ENCODE data around the gene DAPP1.
A peak's percentile ranks its signal among the peaks of the same experiment; 100 is the strongest.

Gene DAPP1

DNA sequence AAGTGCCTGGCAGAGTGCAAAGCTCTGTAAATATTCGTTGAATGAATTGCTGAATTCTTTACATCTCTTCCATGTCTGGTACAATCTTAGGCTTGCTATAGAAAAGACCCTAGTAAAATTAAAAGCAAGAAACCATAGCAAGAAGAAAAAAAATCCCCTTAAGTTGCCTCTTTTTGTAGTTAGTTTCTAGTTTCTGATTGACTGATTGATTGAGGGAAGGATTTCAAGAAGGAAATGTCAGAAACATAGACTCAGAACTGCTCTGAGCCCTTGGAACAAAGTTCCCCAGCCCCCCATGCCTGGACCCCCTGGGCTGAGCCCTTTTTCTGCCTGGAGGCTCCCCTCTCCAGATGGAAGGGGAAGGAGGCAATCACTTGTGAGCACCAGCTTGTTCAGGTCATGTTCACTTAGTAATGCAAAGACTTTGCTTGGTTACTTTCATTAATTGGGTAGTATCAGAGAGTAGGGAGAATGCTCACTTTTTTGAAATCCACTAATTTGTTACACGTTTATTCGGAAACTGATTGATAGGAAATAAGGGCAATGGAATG, 35.6 kb downstream of the DAPP1 start:
- CTCF ChIA-PET: interaction anchor here (3.9 kb wide), 1 partner anchor 41 kb away, joined by 17 read pairs; no protein-coding TSS in a partner anchor
- Mint-ChIP-seq H3K36me3 (peaks cover 53% of the 10 kb centered on the region), H3K27me3 (no peaks in the 10 kb centered on the region), H3K9me3 (no peaks in the 10 kb centered on the region), H3K27ac (peak overlapping the region; percentile 81), H3K4me3 (no peak overlapping the region), H3K4me1 (peaks cover 82% of the 10 kb centered on the region)
- DNase-seq: no peak

DNA sequence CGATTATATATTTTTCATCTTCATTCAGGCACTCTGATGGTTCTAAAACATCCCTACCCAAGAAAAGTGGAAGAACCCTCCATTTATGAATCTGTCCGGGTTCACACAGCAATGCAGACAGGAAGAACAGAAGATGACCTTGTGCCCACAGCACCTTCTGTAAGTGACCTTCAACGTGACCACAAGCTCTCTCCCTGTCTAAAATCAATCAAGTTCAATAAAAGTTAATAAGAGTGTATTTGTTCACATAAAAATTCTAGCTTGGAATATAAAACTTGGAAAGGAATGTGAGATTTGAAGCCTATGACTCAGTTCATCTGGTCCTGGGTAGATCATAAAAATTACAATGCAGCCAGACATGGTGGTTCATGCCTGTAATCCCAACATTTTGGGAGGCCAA, 36.6 kb downstream of the DAPP1 start:
- no peak for DNase-seq
- Mint-ChIP-seq H3K36me3 (peaks cover 55% of the 10 kb centered on the region), H3K9me3 (no peaks in the 10 kb centered on the region), H3K4me3 (no peak overlapping the region), H3K27me3 (no peaks in the 10 kb centered on the region), H3K4me1 (peaks cover 75% of the 10 kb centered on the region), H3K27ac (no peak overlapping the region)
- CTCF ChIA-PET: interaction anchor here (1.2 to 3.9 kb wide), 3 partner anchors 32 to 42 kb away, joined by 3 to 17 read pairs (median 4); partner anchors contain the start of gene DAPP1

GRCh38 chr4:99853999-99854398, 37.4 kb downstream of the DAPP1 start:
- Mint-ChIP-seq H3K36me3 (peaks cover 52% of the 10 kb centered on the region), H3K27ac (no peak overlapping the region), H3K27me3 (no peaks in the 10 kb centered on the region), H3K4me3 (no peak overlapping the region), H3K9me3 (no peaks in the 10 kb centered on the region), H3K4me1 (peaks cover 67% of the 10 kb centered on the region)
- CTCF ChIA-PET: interaction anchor here (0.8 to 1.3 kb wide), 3 partner anchors 31 to 37 kb away, joined by 3 to 4 read pairs (median 3); partner anchors contain the start of gene DAPP1
- DNase-seq: no peak

GRCh38 chr4:99855678-99856077, 39.1 kb downstream of the DAPP1 start:
- CTCF ChIA-PET: interaction anchor here (1.0 to 1.8 kb wide), 4 partner anchors 10 to 48 kb away, joined by 3 to 4 read pairs (median 4); no protein-coding TSS in a partner anchor
- Mint-ChIP-seq H3K27me3 (no peaks in the 10 kb centered on the region), H3K4me3 (peak overlapping the region; percentile 24), H3K9me3 (no peaks in the 10 kb centered on the region), H3K36me3 (peaks cover 55% of the 10 kb centered on the region), H3K4me1 (peaks cover 61% of the 10 kb centered on the region), H3K27ac (peak overlapping the region; percentile 88)
- DNase-seq: peak; percentile 49

DNA sequence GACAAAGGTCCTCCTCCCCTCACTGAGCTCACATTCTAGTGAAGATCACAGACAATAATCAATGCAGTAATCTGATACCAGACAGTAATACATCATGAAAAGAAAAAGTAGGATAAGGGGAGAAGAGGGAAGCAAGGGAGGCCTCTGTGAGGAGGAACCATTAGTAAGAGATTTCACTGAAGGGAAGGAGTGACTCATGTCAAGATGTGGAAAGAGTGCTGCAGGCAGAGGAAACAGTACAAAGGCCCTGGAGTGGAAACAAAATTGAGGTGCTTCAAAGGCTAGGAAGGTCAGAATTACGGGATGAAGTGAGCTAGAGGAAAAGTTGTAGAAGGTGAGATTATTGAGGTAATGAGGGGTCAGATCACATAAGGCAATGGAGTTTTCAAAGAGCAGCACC, 39.5 kb downstream of the DAPP1 start:
- H3K27me3 Mint-ChIP-seq: no peaks in the 10 kb centered on the region
- H3K4me3 Mint-ChIP-seq: peak overlapping the region; percentile 8
- peak; percentile 24 for DNase-seq
- H3K4me1 Mint-ChIP-seq: peaks cover 61% of the 10 kb centered on the region
- CTCF ChIA-PET: interaction anchor here (0.8 to 1.8 kb wide), 4 partner anchors 10 to 44 kb away, joined by 3 to 10 read pairs (median 4); no protein-coding TSS in a partner anchor
- no peaks in the 10 kb centered on the region for H3K9me3 Mint-ChIP-seq
- peak overlapping the region; percentile 85 for H3K27ac Mint-ChIP-seq
- H3K36me3 Mint-ChIP-seq: peaks cover 55% of the 10 kb centered on the region

- H3K27me3 Mint-ChIP-seq: no peaks in the 10 kb centered on the region
- DNase-seq: no peak
- H3K4me1 Mint-ChIP-seq: peaks cover 63% of the 10 kb centered on the region
- peak overlapping the region; percentile 85 for H3K27ac Mint-ChIP-seq
- no peaks in the 10 kb centered on the region for H3K9me3 Mint-ChIP-seq
- CTCF ChIA-PET: interaction anchor here (1.7 to 1.8 kb wide), 2 partner anchors 11 to 46 kb away, joined by 4 to 10 read pairs; no protein-coding TSS in a partner anchor
- H3K36me3 Mint-ChIP-seq: peaks cover 60% of the 10 kb centered on the region
- no peak overlapping the region for H3K4me3 Mint-ChIP-seq
These were observed 40.7 kb downstream of the DAPP1 start for GRCh38 chr4:99857307-99857706.

- peaks cover 51% of the 10 kb centered on the region for H3K36me3 Mint-ChIP-seq
- DNase-seq: no peak
- H3K4me3 Mint-ChIP-seq: no peak overlapping the region
- no peaks in the 10 kb centered on the region for H3K9me3 Mint-ChIP-seq
- H3K4me1 Mint-ChIP-seq: peaks cover 46% of the 10 kb centered on the region
- CTCF ChIA-PET: interaction anchor here (1.7 kb wide), 1 partner anchor 52 kb away, joined by 3 read pairs; no protein-coding TSS in a partner anchor
- no peaks in the 10 kb centered on the region for H3K27me3 Mint-ChIP-seq
- no peak overlapping the region for H3K27ac Mint-ChIP-seq
These were observed 43.0 kb downstream of the DAPP1 start for GRCh38 chr4:99859618-99860017.

DNA sequence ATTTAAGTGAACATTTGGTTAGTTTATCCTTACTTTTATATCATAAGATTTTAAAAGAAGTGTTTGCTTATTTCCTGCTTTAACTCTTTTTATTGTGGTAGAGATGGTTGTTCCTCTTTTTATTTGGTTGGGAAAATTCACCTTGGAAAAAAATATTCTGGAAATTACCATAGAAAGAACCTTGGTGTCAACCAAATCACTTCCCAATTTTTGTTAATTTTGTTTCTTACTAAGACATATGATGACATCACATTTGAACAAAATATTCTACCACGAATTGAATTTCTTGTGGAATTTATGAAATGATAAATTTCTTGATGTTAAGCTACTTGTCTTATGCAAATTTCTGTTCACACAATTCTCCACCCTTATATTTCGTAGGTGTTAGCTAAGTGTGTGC, 43.9 kb downstream of the DAPP1 start:
- Mint-ChIP-seq H3K4me3 (no peak overlapping the region), H3K9me3 (no peaks in the 10 kb centered on the region), H3K4me1 (peaks cover 36% of the 10 kb centered on the region), H3K36me3 (peaks cover 50% of the 10 kb centered on the region), H3K27ac (no peak overlapping the region), H3K27me3 (no peaks in the 10 kb centered on the region)
- CTCF ChIA-PET: interaction anchor here (1.4 kb wide), 1 partner anchor 13 kb away, joined by 4 read pairs; no protein-coding TSS in a partner anchor
- DNase-seq: no peak

DNA sequence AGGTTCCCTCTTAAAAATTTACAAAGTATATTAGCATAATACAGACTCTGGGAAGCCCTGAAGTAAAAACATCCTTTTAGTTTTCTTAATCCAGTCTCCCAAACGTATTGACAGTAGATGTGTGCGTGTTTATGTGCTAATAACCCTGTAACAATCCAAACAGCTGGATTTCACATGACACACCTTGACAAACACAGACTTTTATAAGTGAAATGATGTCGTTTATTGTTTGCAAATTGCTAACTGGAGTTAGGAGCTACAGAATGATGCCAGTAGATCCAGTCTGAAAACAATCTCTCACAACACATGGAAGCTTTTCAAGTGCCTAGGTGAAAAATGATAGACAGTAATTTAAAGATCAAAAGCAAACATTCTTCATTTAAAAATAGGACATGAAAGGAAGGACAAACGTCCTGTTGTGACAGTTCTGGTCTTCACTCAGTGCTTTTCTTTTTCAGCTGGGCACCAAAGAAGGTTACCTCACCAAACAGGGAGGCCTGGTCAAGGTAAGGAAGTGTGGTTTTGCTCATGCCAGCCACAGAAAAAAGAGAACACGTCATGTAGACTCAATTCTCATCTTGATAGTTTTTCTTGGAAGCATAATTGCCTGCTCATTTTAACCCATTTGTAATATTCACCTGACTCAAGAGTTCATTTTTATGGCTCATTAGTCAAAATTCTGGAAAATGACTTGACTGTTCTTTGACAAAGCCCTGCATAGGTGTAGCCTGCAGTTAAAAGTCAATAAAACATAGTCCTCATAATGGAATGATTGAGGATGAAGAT, 44.7 kb downstream of the DAPP1 start:
- H3K36me3 Mint-ChIP-seq: peaks cover 50% of the 10 kb centered on the region
- no peak for DNase-seq
- H3K4me1 Mint-ChIP-seq: peaks cover 30% of the 10 kb centered on the region
- CTCF ChIA-PET: interaction anchor here (0.6 to 1.4 kb wide), 4 partner anchors 13 to 50 kb away, joined by 3 to 4 read pairs (median 4); no protein-coding TSS in a partner anchor
- peak overlapping the region; percentile 65 for H3K27ac Mint-ChIP-seq
- H3K4me3 Mint-ChIP-seq: no peak overlapping the region
- H3K9me3 Mint-ChIP-seq: no peaks in the 10 kb centered on the region
- H3K27me3 Mint-ChIP-seq: no peaks in the 10 kb centered on the region

GRCh38 chr4:99863804-99864203, 47.2 kb downstream of the DAPP1 start:
- no peaks in the 10 kb centered on the region for H3K27me3 Mint-ChIP-seq
- no peaks in the 10 kb centered on the region for H3K9me3 Mint-ChIP-seq
- peaks cover 18% of the 10 kb centered on the region for H3K4me1 Mint-ChIP-seq
- CTCF ChIA-PET: interaction anchor here (0.8 kb wide), 1 partner anchor 21 kb away, joined by 8 read pairs; no protein-coding TSS in a partner anchor
- DNase-seq: no peak
- no peak overlapping the region for H3K4me3 Mint-ChIP-seq
- H3K36me3 Mint-ChIP-seq: peaks cover 43% of the 10 kb centered on the region
- no peak overlapping the region for H3K27ac Mint-ChIP-seq

DNA sequence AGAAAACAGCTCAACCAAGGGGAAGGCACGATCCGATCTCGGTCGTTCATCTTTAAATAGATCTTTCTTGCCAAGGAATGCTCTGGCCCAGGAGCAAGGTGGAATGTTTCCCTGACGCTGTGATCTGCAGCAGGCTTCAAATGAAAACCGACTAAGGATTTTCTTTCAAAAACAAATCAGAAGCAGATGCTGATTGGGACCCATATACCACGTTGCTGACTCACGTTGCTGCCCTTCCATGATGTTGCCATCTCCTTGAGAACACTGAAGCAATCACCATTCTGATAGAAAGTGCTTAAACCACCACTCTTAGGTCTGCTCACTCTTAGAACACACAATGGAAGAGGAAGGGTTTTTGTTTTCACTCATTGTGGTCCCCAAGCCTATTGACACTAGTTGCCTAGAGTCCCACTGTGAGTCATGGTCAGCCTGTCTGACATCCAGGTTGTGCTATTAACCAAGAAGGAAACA, 51.5 kb downstream of the DAPP1 start:
- no peak overlapping the region for H3K4me3 Mint-ChIP-seq
- no peak for DNase-seq
- H3K36me3 Mint-ChIP-seq: peaks cover 50% of the 10 kb centered on the region
- H3K4me1 Mint-ChIP-seq: no peaks in the 10 kb centered on the region
- CTCF ChIA-PET: interaction anchor here (1.4 kb wide), 1 partner anchor 57 kb away, joined by 4 read pairs; no protein-coding TSS in a partner anchor
- H3K27me3 Mint-ChIP-seq: no peaks in the 10 kb centered on the region
- no peak overlapping the region for H3K27ac Mint-ChIP-seq
- H3K9me3 Mint-ChIP-seq: no peaks in the 10 kb centered on the region

GRCh38 chr4:99872570-99872969, 55.9 kb downstream of the DAPP1 start:
- H3K36me3 Mint-ChIP-seq: peaks cover 34% of the 10 kb centered on the region
- H3K4me1 Mint-ChIP-seq: no peaks in the 10 kb centered on the region
- CTCF ChIA-PET: interaction anchor here (1.2 kb wide), 1 partner anchor 64 kb away, joined by 3 read pairs; no protein-coding TSS in a partner anchor
- no peaks in the 10 kb centered on the region for H3K9me3 Mint-ChIP-seq
- no peak overlapping the region for H3K4me3 Mint-ChIP-seq
- H3K27me3 Mint-ChIP-seq: no peaks in the 10 kb centered on the region
- H3K27ac Mint-ChIP-seq: no peak overlapping the region
- no peak for DNase-seq

- Mint-ChIP-seq H3K27me3 (no peaks in the 10 kb centered on the region), H3K4me3 (no peak overlapping the region), H3K27ac (no peak overlapping the region), H3K36me3 (peaks cover 30% of the 10 kb centered on the region), H3K4me1 (no peaks in the 10 kb centered on the region), H3K9me3 (no peaks in the 10 kb centered on the region)
- DNase-seq: no peak
- CTCF ChIA-PET: interaction anchor here (0.6 kb wide), 1 partner anchor 309 kb away, joined by 3 read pairs; no protein-coding TSS in a partner anchor
These were observed 58.4 kb downstream of the DAPP1 start for GRCh38 chr4:99875071-99875470.

- H3K9me3 Mint-ChIP-seq: no peaks in the 10 kb centered on the region
- H3K27ac Mint-ChIP-seq: no peak overlapping the region
- H3K4me3 Mint-ChIP-seq: no peak overlapping the region
- CTCF ChIA-PET: no interaction called here
- peaks cover 24% of the 10 kb centered on the region for H3K36me3 Mint-ChIP-seq
- no peaks in the 10 kb centered on the region for H3K4me1 Mint-ChIP-seq
- no peak for DNase-seq
- no peaks in the 10 kb centered on the region for H3K27me3 Mint-ChIP-seq
These were observed 60.3 kb downstream of the DAPP1 start for GRCh38 chr4:99876946-99877345.

Measured in activated naive CD4-positive, alpha-beta T cell treated with anti-CD3 and anti-CD28 coated beads, Interleukin-2, amount 10 ng/mL, durations not matched to agents 7 days and 5 days (primary cell).